CD4-positive, alpha-beta T cell (primary cell): Measurements from ENCODE around the gene AHRR. TPM values are rescaled to one million over a fixed set of nuclear protein-coding genes. Genes with fewer than 3 reads are reported as not detected.

Source experiments
- ATAC-seq: fragments of 200-7000 bp; cut with Tn5 transposase; one replicate; pipeline ENCODE4 v1.10.0; 2022; ENCODE audit warnings: mild to moderate bottlenecking; ENCODE audit not compliant: poor library complexity
- CTCF ChIA-PET: fragments of 350-600 bp; sonication (Branson Sonifier 250); formaldehyde crosslinking; loops from one replicate; lab custom pipeline; 2021; ENCODE audit warnings: antibody characterized with exemption, inconsistent platforms; lab: Charles Lee
- POLR2A ChIA-PET: fragments of 350-600 bp; sonication (Branson Sonifier 250); formaldehyde crosslinking; loops from one replicate; lab custom pipeline; 2021; ENCODE audit warnings: antibody characterized with exemption, inconsistent platforms; lab: Charles Lee
- DNase-seq, 14 experiments: peaks; one replicate each; pipeline ENCODE4 v3.0.0-alpha.2; 2013 to 2020; ENCODE audit warnings: mixed read lengths in 2 of 14
- H3K27ac ChIP-seq, 2 donors: one replicate each; pipeline versions ENCODE4 v1.5.1 to v1.7.0; 2013; ENCODE audit warnings: low read length in 2 of 2, low read depth in 1 of 2, mild to moderate bottlenecking in 1 of 2
- H3K27me3 ChIP-seq, 2 experiments: 1 replicate in 1 of 2; 2 replicates in 1 of 2; pipeline versions ENCODE4 v1.6.1 to v1.7.0; 2013; ENCODE audit warnings: low read length in 2 of 2, control low read depth in 1 of 2, mild to moderate bottlenecking in 1 of 2, moderate library complexity in 1 of 2; ENCODE audit not compliant: insufficient read depth in 2 of 2, control insufficient read depth in 1 of 2
- H3K36me3 ChIP-seq: one replicate; pipeline ENCODE4 v1.6.1; 2013; ENCODE audit warnings: low read length, control low read depth; ENCODE audit not compliant: insufficient read depth
- H3K4me1 ChIP-seq: one replicate; pipeline ENCODE4 v1.6.1; 2013; ENCODE audit warnings: low read length, control low read depth; ENCODE audit not compliant: insufficient read depth
- H3K4me3 ChIP-seq: one replicate; pipeline ENCODE4 v1.5.1; 2013; ENCODE audit warnings: mild to moderate bottlenecking, low read length, moderate library complexity
- H3K9me3 ChIP-seq, 2 experiments: 1 replicate in 1 of 2; 2 replicates in 1 of 2; pipeline versions ENCODE4 v1.6.1 to v1.7.0; 2013; ENCODE audit warnings: low read length in 2 of 2, mild to moderate bottlenecking in 2 of 2, control low read depth in 1 of 2, moderate library complexity in 1 of 2; ENCODE audit not compliant: control insufficient read depth in 1 of 2, insufficient read depth in 1 of 2
- H3K27ac Mint-ChIP-seq: one replicate; pipeline ENCODE4 v1.8.0; 2020; ENCODE audit warnings: mixed read lengths
- H3K27me3 Mint-ChIP-seq: one replicate; pipeline ENCODE4 v1.8.0; 2021; ENCODE audit warnings: mixed read lengths
- H3K36me3 Mint-ChIP-seq: one replicate; pipeline ENCODE4 v1.8.0; 2021; ENCODE audit warnings: low read depth, mixed read lengths
- H3K4me1 Mint-ChIP-seq: one replicate; pipeline ENCODE4 v1.8.0; 2021; ENCODE audit warnings: low read depth, mixed read lengths
- H3K4me3 Mint-ChIP-seq: one replicate; pipeline ENCODE4 v1.8.0; 2020; ENCODE audit warnings: mild to moderate bottlenecking, mixed read lengths
- H3K9me3 Mint-ChIP-seq: one replicate; pipeline ENCODE4 v1.8.0; 2020; ENCODE audit warnings: mixed read lengths
- intact Hi-C, 2 experiments: fragments of 100-400 bp; cut with DNase I in 1 of 2; cut with micrococcal nuclease in 1 of 2; formaldehyde crosslinking; loops; one replicate each; pipeline versions ENCODE4 v1.15.1 to v1.9.0; 2023 to 2025; cut with DNase I, micrococcal nuclease
- total RNA-seq, 174 experiments: library from RNA in 2 of 174; stranded (reverse) in 2 of 174; gene quantifications; one replicate each; pipeline ENCODE4 v1.2.3 and lab custom pipeline; 2021 to 2026
- TF ChIP-seq, protein P1 (sequence below): fragments of 200-600 bp; IDR thresholded peaks from one replicate; pipeline ENCODE4 v1.8.0; 2022; ENCODE audit warnings: antibody characterized with exemption, mild to moderate bottlenecking

AHRR gene
- total RNA-seq, 2 experiments from 2014 or later, result 0.45 to 0.63 TPM

DNA sequence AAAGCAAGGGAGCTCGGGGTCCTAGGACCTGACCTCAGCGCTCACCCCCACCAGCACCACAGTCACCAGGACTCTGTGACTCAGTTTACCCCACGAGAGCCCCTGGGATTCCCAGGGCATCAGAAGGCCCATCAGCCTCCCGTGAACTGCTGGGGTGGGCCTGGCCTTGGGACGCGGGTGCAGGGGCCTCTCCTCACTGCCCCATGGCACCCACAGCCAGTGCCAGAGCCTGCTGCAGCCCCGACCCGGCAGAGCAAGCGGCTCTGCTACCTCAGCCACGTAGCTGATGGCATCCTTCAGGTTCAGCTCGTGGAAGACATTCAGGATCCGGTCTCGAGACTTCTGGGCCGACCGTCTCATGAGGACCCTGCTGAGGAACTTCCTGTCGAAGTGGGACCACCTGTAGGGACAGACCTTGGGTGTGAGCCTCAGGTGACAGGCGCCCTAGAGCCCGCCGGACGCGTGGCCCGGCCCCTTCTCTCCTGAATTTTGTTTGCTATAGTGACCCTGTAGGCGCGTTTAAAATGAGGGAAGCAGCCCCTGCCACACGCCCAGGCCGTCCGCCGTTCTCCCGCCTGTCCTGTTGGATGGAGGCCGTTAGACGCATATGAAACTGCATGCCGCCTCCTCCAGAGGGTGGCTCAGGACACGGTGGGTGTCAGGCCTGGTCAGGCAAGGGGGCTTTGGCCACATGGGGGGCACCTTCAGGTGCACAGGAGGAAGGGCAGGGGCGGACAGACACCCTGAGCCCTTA is 158.2 kb downstream of the AHRR start:
- H3K36me3 ChIP-seq, result no peaks in the 10 kb centered on the region
- H3K9me3 ChIP-seq, result peaks cover 0 to 44% of the 10 kb centered on the region in 2 experiments
- peaks cover 15% of the 10 kb centered on the region for H3K4me1 ChIP-seq
- TF ChIP-seq, protein P1, sequence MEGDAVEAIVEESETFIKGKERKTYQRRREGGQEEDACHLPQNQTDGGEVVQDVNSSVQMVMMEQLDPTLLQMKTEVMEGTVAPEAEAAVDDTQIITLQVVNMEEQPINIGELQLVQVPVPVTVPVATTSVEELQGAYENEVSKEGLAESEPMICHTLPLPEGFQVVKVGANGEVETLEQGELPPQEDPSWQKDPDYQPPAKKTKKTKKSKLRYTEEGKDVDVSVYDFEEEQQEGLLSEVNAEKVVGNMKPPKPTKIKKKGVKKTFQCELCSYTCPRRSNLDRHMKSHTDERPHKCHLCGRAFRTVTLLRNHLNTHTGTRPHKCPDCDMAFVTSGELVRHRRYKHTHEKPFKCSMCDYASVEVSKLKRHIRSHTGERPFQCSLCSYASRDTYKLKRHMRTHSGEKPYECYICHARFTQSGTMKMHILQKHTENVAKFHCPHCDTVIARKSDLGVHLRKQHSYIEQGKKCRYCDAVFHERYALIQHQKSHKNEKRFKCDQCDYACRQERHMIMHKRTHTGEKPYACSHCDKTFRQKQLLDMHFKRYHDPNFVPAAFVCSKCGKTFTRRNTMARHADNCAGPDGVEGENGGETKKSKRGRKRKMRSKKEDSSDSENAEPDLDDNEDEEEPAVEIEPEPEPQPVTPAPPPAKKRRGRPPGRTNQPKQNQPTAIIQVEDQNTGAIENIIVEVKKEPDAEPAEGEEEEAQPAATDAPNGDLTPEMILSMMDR, result no peak
- H3K36me3 Mint-ChIP-seq, result no peaks in the 10 kb centered on the region
- H3K27ac ChIP-seq, result no peak overlapping the region
- no peaks in the 10 kb centered on the region for H3K9me3 Mint-ChIP-seq
- ATAC-seq (no peak), DNase-seq (no peak)
- POLR2A ChIA-PET, result interaction anchor here (0.9 kb wide), 1 partner anchor 8 kb away, joined by 4 read pairs; no protein-coding TSS in a partner anchor
- no peak overlapping the region for H3K4me3 ChIP-seq
- H3K27ac Mint-ChIP-seq, result no peak overlapping the region
- H3K4me3 Mint-ChIP-seq, result no peak overlapping the region
- peaks cover 33% of the 10 kb centered on the region for H3K27me3 Mint-ChIP-seq
- peaks cover 29 to 30% of the 10 kb centered on the region in 2 experiments for H3K27me3 ChIP-seq
- H3K4me1 Mint-ChIP-seq, result no peaks in the 10 kb centered on the region
- CTCF ChIA-PET, result no interaction called here
- intact Hi-C loops, result no loop called here

- Mint-ChIP-seq H3K4me3 (no peak overlapping the region), H3K27me3 (peaks cover 35% of the 10 kb centered on the region), H3K9me3 (no peaks in the 10 kb centered on the region), H3K4me1 (no peaks in the 10 kb centered on the region), H3K36me3 (no peaks in the 10 kb centered on the region), H3K27ac (no peak overlapping the region)
- ChIA-PET CTCF (no interaction called here), POLR2A (no interaction called here)
- no peaks in the 10 kb centered on the region for H3K36me3 ChIP-seq
- no peak overlapping the region for H3K27ac ChIP-seq
- H3K4me1 ChIP-seq, result peaks cover 14% of the 10 kb centered on the region
- intact Hi-C loops, result no loop called here
- H3K4me3 ChIP-seq, result no peak overlapping the region
- TF ChIP-seq, protein P1, result no peak
- H3K9me3 ChIP-seq, result peaks cover 0 to 37% of the 10 kb centered on the region in 2 experiments
- peaks cover 22 to 27% of the 10 kb centered on the region in 2 experiments for H3K27me3 ChIP-seq
- ATAC-seq (no peak), DNase-seq (no peak)
These were observed 159.8 kb downstream of the AHRR start for GRCh38 chr5:481347-481746.

DNA sequence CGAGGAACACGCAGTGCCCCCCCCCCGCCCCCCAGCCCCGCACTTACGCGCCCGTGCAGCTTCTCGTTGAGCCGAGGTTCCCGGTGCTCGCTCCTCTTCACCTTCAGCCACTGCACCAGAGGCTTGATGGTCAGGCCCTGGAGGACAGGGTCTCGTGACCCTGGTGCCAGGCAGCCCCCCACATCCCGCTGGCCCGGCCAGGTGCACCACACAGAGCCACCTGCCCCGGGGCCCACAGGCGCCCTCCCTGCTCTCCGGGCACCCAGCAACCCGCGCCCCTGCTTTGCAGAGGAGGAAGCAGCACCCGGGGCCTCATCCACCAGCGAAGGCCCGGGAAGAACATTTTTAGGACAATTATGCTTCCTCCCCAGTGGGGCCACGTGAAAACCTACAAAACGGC is 160.5 kb downstream of the AHRR start:
- H3K27me3 Mint-ChIP-seq, result peaks cover 34% of the 10 kb centered on the region
- no peak overlapping the region for H3K27ac ChIP-seq
- no peaks in the 10 kb centered on the region for H3K9me3 Mint-ChIP-seq
- peaks cover 17% of the 10 kb centered on the region for H3K4me1 ChIP-seq
- TF ChIP-seq, protein P1, result no peak
- no peak for ATAC-seq
- H3K9me3 ChIP-seq, result peaks cover 0 to 32% of the 10 kb centered on the region in 2 experiments
- no peak for DNase-seq
- H3K4me3 Mint-ChIP-seq, result no peak overlapping the region
- intact Hi-C loops, result no loop called here
- no peaks in the 10 kb centered on the region for H3K4me1 Mint-ChIP-seq
- ChIA-PET CTCF (no interaction called here), POLR2A (no interaction called here)
- no peak overlapping the region for H3K4me3 ChIP-seq
- H3K36me3 ChIP-seq, result no peaks in the 10 kb centered on the region
- no peak overlapping the region for H3K27ac Mint-ChIP-seq
- H3K36me3 Mint-ChIP-seq, result no peaks in the 10 kb centered on the region
- H3K27me3 ChIP-seq, result peaks cover 23 to 24% of the 10 kb centered on the region in 2 experiments
